A549 (cell line): ENCODE measurements around the gene KRT76.

ENCODE experiments used
- CHD4 ChIP-seq: fragments of 200-600 bp; sonication (generic); IDR thresholded peaks from 2 replicates; pipeline ENCODE4 v1.6.1; 2016; ENCODE audit warnings: antibody characterized with exemption, mild to moderate bottlenecking, borderline replicate concordance
- FOSL2 ChIP-seq, 2 experiments: fragments of 450-650 bp in 1 of 2; fragments of >200 bp in 1 of 2; sonication (Bioruptor Twin) in 1 of 2; formaldehyde crosslinking; IDR thresholded peaks; 2 replicates each; pipeline versions ENCODE4 v1.5.0 to v1.6.1; 2016 to 2020; ENCODE audit warnings: mild to moderate bottlenecking in 1 of 2, moderate library complexity in 1 of 2
- JUN ChIP-seq, 2 experiments: fragments of >200 bp; sonication (Bioruptor Twin); formaldehyde crosslinking; IDR thresholded peaks; 2 replicates in 1 of 2; 3 replicates in 1 of 2; pipeline ENCODE4 v1.6.1; 2016 to 2017
- KDM1A ChIP-seq: fragments of 200-600 bp; sonication (generic); IDR thresholded peaks from 2 replicates; pipeline ENCODE4 v1.6.1; 2016; ENCODE audit warnings: low read depth, mild to moderate bottlenecking
- TF ChIP-seq, protein P1 (sequence below): IDR thresholded peaks from 2 replicates; pipeline ENCODE4 v1.6.1; 2012
- TF ChIP-seq, protein P2 (sequence below): fragments of >200 bp; sonication (Bioruptor Twin); formaldehyde crosslinking; IDR thresholded peaks from 3 replicates; pipeline ENCODE4 v1.5.1; 2016

DNA sequence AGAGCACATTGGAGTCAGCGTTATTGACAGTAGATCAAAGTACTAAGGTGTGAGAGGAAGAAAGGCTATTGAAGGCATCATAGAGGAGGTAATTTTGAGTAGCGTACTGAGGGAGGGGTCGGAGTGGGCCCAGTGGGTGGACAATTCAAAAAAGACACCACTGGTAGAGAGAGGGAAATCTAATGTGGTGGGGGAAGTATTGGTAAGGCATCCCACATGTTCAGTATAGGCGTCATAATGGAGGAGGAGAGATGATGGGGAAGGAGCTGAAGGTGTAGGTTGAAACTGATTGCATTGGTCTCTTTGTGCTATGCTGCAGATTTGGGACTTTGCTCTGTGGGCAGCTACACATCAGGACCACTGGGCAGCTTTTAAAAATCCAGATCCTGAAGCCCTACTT, 50.1 kb downstream of the KRT76 start:
- TF ChIP-seq, protein P1, sequence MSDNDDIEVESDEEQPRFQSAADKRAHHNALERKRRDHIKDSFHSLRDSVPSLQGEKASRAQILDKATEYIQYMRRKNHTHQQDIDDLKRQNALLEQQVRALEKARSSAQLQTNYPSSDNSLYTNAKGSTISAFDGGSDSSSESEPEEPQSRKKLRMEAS, result no peak
- TF ChIP-seq KDM1A, result no peak
- TF ChIP-seq CHD4, result no peak
- TF ChIP-seq JUN (IDR thresholded peaks at IDR 0.05), result no peak
- TF ChIP-seq, protein P2, sequence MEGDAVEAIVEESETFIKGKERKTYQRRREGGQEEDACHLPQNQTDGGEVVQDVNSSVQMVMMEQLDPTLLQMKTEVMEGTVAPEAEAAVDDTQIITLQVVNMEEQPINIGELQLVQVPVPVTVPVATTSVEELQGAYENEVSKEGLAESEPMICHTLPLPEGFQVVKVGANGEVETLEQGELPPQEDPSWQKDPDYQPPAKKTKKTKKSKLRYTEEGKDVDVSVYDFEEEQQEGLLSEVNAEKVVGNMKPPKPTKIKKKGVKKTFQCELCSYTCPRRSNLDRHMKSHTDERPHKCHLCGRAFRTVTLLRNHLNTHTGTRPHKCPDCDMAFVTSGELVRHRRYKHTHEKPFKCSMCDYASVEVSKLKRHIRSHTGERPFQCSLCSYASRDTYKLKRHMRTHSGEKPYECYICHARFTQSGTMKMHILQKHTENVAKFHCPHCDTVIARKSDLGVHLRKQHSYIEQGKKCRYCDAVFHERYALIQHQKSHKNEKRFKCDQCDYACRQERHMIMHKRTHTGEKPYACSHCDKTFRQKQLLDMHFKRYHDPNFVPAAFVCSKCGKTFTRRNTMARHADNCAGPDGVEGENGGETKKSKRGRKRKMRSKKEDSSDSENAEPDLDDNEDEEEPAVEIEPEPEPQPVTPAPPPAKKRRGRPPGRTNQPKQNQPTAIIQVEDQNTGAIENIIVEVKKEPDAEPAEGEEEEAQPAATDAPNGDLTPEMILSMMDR, result no peak
- TF ChIP-seq FOSL2 (IDR thresholded peaks at IDR 0.05), result no peak
- TF ChIP-seq FOSL2 (CRISPR knock-in tag; IDR thresholded peaks at IDR 0.05), result no peak
